Lower lobe of right lung (tissue), 2 donors: ENCODE data around the gene TAF1C. TPM values are rescaled to one million over a fixed set of nuclear protein-coding genes. Genes with fewer than 3 reads are reported as not detected.

Source experiments
- ATAC-seq, 2 donors: fragments of 200-7000 bp; cut with Tn5 transposase; one replicate each; pipeline ENCODE4 v1.9.1; 2020 to 2022; ENCODE audit warnings: mild to moderate bottlenecking in 2 of 2, moderate library complexity in 2 of 2
- DNase-seq: peaks from one replicate; pipeline ENCODE4 v3.0.0-alpha.2; 2020
- H3K27ac ChIP-seq: fragments of 200-600 bp; one replicate; pipeline ENCODE4 v1.8.0; 2022
- H3K27me3 ChIP-seq: fragments of 200-600 bp; one replicate; pipeline ENCODE4 v1.8.0; 2022; ENCODE audit warnings: low read depth
- H3K36me3 ChIP-seq: fragments of 200-600 bp; one replicate; pipeline ENCODE4 v1.8.0; 2022; ENCODE audit warnings: mild to moderate bottlenecking
- H3K4me1 ChIP-seq: fragments of 200-600 bp; one replicate; pipeline ENCODE4 v1.8.0; 2022
- H3K4me3 ChIP-seq: fragments of 200-600 bp; one replicate; pipeline ENCODE4 v1.8.0; 2022; ENCODE audit warnings: mild to moderate bottlenecking
- H3K9me3 ChIP-seq: fragments of 200-600 bp; one replicate; pipeline ENCODE4 v1.8.0; 2022
- CTCF ChIP-seq: fragments of 200-600 bp; IDR thresholded peaks from one replicate; pipeline ENCODE4 v1.8.0; 2022; ENCODE audit warnings: antibody characterized with exemption, mild to moderate bottlenecking
- intact Hi-C: fragments of 100-400 bp; cut with DNase I; formaldehyde crosslinking; loops from one replicate; pipeline ENCODE4 v1.11.0; 2022
- total RNA-seq: library from RNA; stranded (reverse); fragmentation: NEBNext Ultra II Directional; extraction: Animal tissue kit (Norgen Biotek cat#: 25700); gene quantifications from one replicate; pipeline ENCODE4 v1.2.1, GENCODE V29; 2021
- donor health status: DM: no; HTN: yes; CAD: no; lungs with severe emphysema.

TAF1C gene
- total RNA-seq, 1 donor from 2014 or later: 60.6 TPM

- Histone ChIP-seq H3K36me3 (peaks cover 15% of the 10 kb centered on the region), H3K9me3 (no peaks in the 10 kb centered on the region), H3K4me1 (peaks cover 31% of the 10 kb centered on the region), H3K27me3 (no peaks in the 10 kb centered on the region), H3K27ac (no peak overlapping the region), H3K4me3 (no peak overlapping the region)
- DNase-seq: no peak
- intact Hi-C loops: no loop called here
- TF ChIP-seq CTCF: no peak
- no peak for ATAC-seq
Measured at GRCh38 chr16:84174396-84174795, 12.5 kb downstream of the TAF1C start.

- DNase-seq: no peak
- H3K36me3 ChIP-seq: no peaks in the 10 kb centered on the region
- no peak for TF ChIP-seq CTCF
- no peak overlapping the region for H3K4me3 ChIP-seq
- H3K4me1 ChIP-seq: no peaks in the 10 kb centered on the region
- ATAC-seq: no peak
- no peak overlapping the region for H3K27ac ChIP-seq
- intact Hi-C loops: no loop called here
- peaks cover 5% of the 10 kb centered on the region for H3K27me3 ChIP-seq
- no peaks in the 10 kb centered on the region for H3K9me3 ChIP-seq
Measured at GRCh38 chr16:84169765-84170310, 17.0 kb downstream of the TAF1C start.

GRCh38 chr16:84166796-84167695 is 19.8 kb downstream of the TAF1C start:
- TF ChIP-seq CTCF: no peak
- DNase-seq: no peak
- no peak for ATAC-seq
- Histone ChIP-seq H3K4me1 (no peaks in the 10 kb centered on the region), H3K27ac (no peak overlapping the region), H3K9me3 (no peaks in the 10 kb centered on the region), H3K4me3 (no peak overlapping the region), H3K27me3 (peaks cover 5% of the 10 kb centered on the region), H3K36me3 (no peaks in the 10 kb centered on the region)
- intact Hi-C loops: no loop called here

- Histone ChIP-seq H3K9me3 (no peaks in the 10 kb centered on the region), H3K4me3 (no peak overlapping the region), H3K36me3 (no peaks in the 10 kb centered on the region), H3K27ac (no peak overlapping the region), H3K27me3 (peaks cover 8% of the 10 kb centered on the region), H3K4me1 (no peaks in the 10 kb centered on the region)
- no peak for ATAC-seq
- TF ChIP-seq CTCF: no peak
- intact Hi-C loops: no loop called here
- no peak for DNase-seq
Measured at GRCh38 chr16:84165746-84166145, 21.1 kb downstream of the TAF1C start.

GRCh38 chr16:84161801-84162200 is 25.1 kb downstream of the TAF1C start:
- Histone ChIP-seq H3K36me3 (no peaks in the 10 kb centered on the region), H3K4me1 (no peaks in the 10 kb centered on the region), H3K4me3 (no peak overlapping the region), H3K27me3 (peaks cover 11% of the 10 kb centered on the region), H3K9me3 (no peaks in the 10 kb centered on the region), H3K27ac (no peak overlapping the region)
- TF ChIP-seq CTCF: no peak
- intact Hi-C loops: no loop called here
- no peak for DNase-seq
- ATAC-seq: no peak
